IPS-15b (cell line): ENCODE measurements around the gene MYO1E.
A peak's percentile ranks its signal among the peaks of the same experiment; 100 is the strongest.

Experiments used
- H3K27me3 ChIP-seq: one replicate; pipeline ENCODE4 v1.6.1; 2013; ENCODE audit warnings: low read length; ENCODE audit not compliant: control insufficient read depth, insufficient read depth
- H3K36me3 ChIP-seq: one replicate; pipeline ENCODE4 v1.6.1; 2013; ENCODE audit warnings: low read length; ENCODE audit not compliant: control insufficient read depth, insufficient read depth
- H3K4me1 ChIP-seq: one replicate; pipeline ENCODE4 v1.6.1; 2013; ENCODE audit warnings: mild to moderate bottlenecking, low read length; ENCODE audit not compliant: control insufficient read depth, insufficient read depth
- H3K4me3 ChIP-seq: one replicate; pipeline ENCODE4 v1.5.1; 2013; ENCODE audit warnings: low read depth, low read length
- H3K9ac ChIP-seq: one replicate; pipeline ENCODE4 v1.6.1; 2013; ENCODE audit warnings: low read depth, mild to moderate bottlenecking, low read length
- H3K9me3 ChIP-seq: one replicate; pipeline ENCODE4 v1.6.1; 2013; ENCODE audit warnings: mild to moderate bottlenecking, low read length; ENCODE audit not compliant: control insufficient read depth, insufficient read depth

Gene MYO1E

GRCh38 chr15:59119625-59120024, 253.0 kb downstream of the MYO1E start:
- H3K9me3 ChIP-seq: no peaks in the 10 kb centered on the region
- peaks cover 20% of the 10 kb centered on the region for H3K36me3 ChIP-seq
- no peak overlapping the region for H3K9ac ChIP-seq
- no peaks in the 10 kb centered on the region for H3K27me3 ChIP-seq
- no peaks in the 10 kb centered on the region for H3K4me1 ChIP-seq
- H3K4me3 ChIP-seq: no peak overlapping the region

- H3K9ac ChIP-seq: no peak overlapping the region
- no peaks in the 10 kb centered on the region for H3K27me3 ChIP-seq
- no peak overlapping the region for H3K4me3 ChIP-seq
- H3K4me1 ChIP-seq: no peaks in the 10 kb centered on the region
- H3K9me3 ChIP-seq: no peaks in the 10 kb centered on the region
- peaks cover 17% of the 10 kb centered on the region for H3K36me3 ChIP-seq
Measured at GRCh38 chr15:59116771-59117170, 255.9 kb downstream of the MYO1E start.

GRCh38 chr15:59116141-59116540, 256.5 kb downstream of the MYO1E start:
- no peaks in the 10 kb centered on the region for H3K9me3 ChIP-seq
- no peak overlapping the region for H3K9ac ChIP-seq
- no peaks in the 10 kb centered on the region for H3K27me3 ChIP-seq
- no peak overlapping the region for H3K4me3 ChIP-seq
- peaks cover 18% of the 10 kb centered on the region for H3K36me3 ChIP-seq
- no peaks in the 10 kb centered on the region for H3K4me1 ChIP-seq

- Histone ChIP-seq H3K4me3 (no peak overlapping the region), H3K36me3 (peaks cover 28% of the 10 kb centered on the region), H3K4me1 (no peaks in the 10 kb centered on the region), H3K27me3 (no peaks in the 10 kb centered on the region), H3K9ac (no peak overlapping the region), H3K9me3 (no peaks in the 10 kb centered on the region)
Measured at GRCh38 chr15:59115047-59115446, 257.6 kb downstream of the MYO1E start.

GRCh38 chr15:59111251-59111650, 261.4 kb downstream of the MYO1E start:
- Histone ChIP-seq H3K9ac (no peak overlapping the region), H3K4me1 (no peaks in the 10 kb centered on the region), H3K27me3 (no peaks in the 10 kb centered on the region), H3K36me3 (peaks cover 35% of the 10 kb centered on the region), H3K9me3 (no peaks in the 10 kb centered on the region), H3K4me3 (no peak overlapping the region)

- peaks cover 32% of the 10 kb centered on the region for H3K36me3 ChIP-seq
- peaks cover 2% of the 10 kb centered on the region for H3K4me1 ChIP-seq
- H3K4me3 ChIP-seq: peak overlapping the region; percentile 83
- H3K9me3 ChIP-seq: no peaks in the 10 kb centered on the region
- H3K9ac ChIP-seq: peak overlapping the region; percentile 94
- no peaks in the 10 kb centered on the region for H3K27me3 ChIP-seq
Measured at GRCh38 chr15:59105854-59106253, 266.8 kb downstream of the MYO1E start.

- Histone ChIP-seq H3K9ac (peak within 1 kb of the TSS; percentile 94), H3K4me1 (peaks cover 2% of the 10 kb centered on the region), H3K36me3 (peaks cover 26% of the 10 kb centered on the region), H3K4me3 (peak within 1 kb of the TSS; percentile 83), H3K27me3 (no peaks in the 10 kb centered on the region), H3K9me3 (no peaks in the 10 kb centered on the region)
Measured at GRCh38 chr15:59104912-59105732, 267.5 kb downstream of the MYO1E start, which contains the start of gene CCNB2. TSS of gene CCNB2 (plus strand) at chr15:59105146. CDS start at chr15:59105269, 123 bp downstream.

GRCh38 chr15:59104602-59104911, 268.1 kb downstream of the MYO1E start:
- Histone ChIP-seq H3K4me1 (peaks cover 2% of the 10 kb centered on the region), H3K4me3 (peak overlapping the region; percentile 83), H3K9ac (peak overlapping the region; percentile 94)

GRCh38 chr15:59099162-59099685, 273.4 kb downstream of the MYO1E start:
- H3K36me3 ChIP-seq: peaks cover 3% of the 10 kb centered on the region
- H3K4me1 ChIP-seq: peaks cover 1% of the 10 kb centered on the region
- H3K4me3 ChIP-seq: no peak overlapping the region
- no peak overlapping the region for H3K9ac ChIP-seq
- no peaks in the 10 kb centered on the region for H3K27me3 ChIP-seq
- no peaks in the 10 kb centered on the region for H3K9me3 ChIP-seq

More at GRCh38 chr15:59104602-59104911, 268.1 kb downstream of the MYO1E start:
- Histone ChIP-seq H3K27me3 (no peaks in the 10 kb centered on the region), H3K36me3 (peaks cover 25% of the 10 kb centered on the region), H3K9me3 (no peaks in the 10 kb centered on the region)

GRCh38 chr15:59096429-59096828, 276.2 kb downstream of the MYO1E start:
- H3K36me3 ChIP-seq: peaks cover 6% of the 10 kb centered on the region
- H3K9me3 ChIP-seq: no peaks in the 10 kb centered on the region
- no peaks in the 10 kb centered on the region for H3K27me3 ChIP-seq

GRCh38 chr15:59094077-59094476, 278.6 kb downstream of the MYO1E start:
- Histone ChIP-seq H3K27me3 (no peaks in the 10 kb centered on the region), H3K4me3 (no peak overlapping the region), H3K9me3 (no peaks in the 10 kb centered on the region), H3K4me1 (no peaks in the 10 kb centered on the region), H3K36me3 (peaks cover 6% of the 10 kb centered on the region), H3K9ac (no peak overlapping the region)

More at GRCh38 chr15:59096429-59096828, 276.2 kb downstream of the MYO1E start:
- Histone ChIP-seq H3K4me1 (no peaks in the 10 kb centered on the region), H3K9ac (no peak overlapping the region), H3K4me3 (no peak overlapping the region)

GRCh38 chr15:59087731-59088130, 284.9 kb downstream of the MYO1E start:
- Histone ChIP-seq H3K9ac (no peak overlapping the region), H3K4me1 (peaks cover 5% of the 10 kb centered on the region), H3K36me3 (peaks cover 3% of the 10 kb centered on the region), H3K9me3 (no peaks in the 10 kb centered on the region), H3K4me3 (no peak overlapping the region), H3K27me3 (no peaks in the 10 kb centered on the region)
